Left renal cortex interstitium (tissue), 4 donors: ENCODE data around the gene HES4. TPM values are rescaled to one million over a fixed set of nuclear protein-coding genes. Genes with fewer than 3 reads are reported as not detected.
"Not testable (repeated sequence)": the region's sequence is repeated elsewhere in the genome, so short reads cannot be mapped to it uniquely, and the experiment has no call there.

Source experiments
- DNase-seq, 4 donors: peaks; one replicate each; pipeline ENCODE4 v3.0.0-alpha.2; 2013; ENCODE audit warnings: low read depth in 4 of 4, low spot score in 2 of 4, missing footprints in 1 of 4
- polyA plus RNA-seq, 4 donors: library from polyadenylated mRNA; unstranded; fragments of 120-200 nt; gene quantifications; one replicate each; pipeline ENCODE4 v1.2.1, GENCODE V29; 2013; ENCODE audit not compliant: insufficient read length in 4 of 4

The HES4 gene
- polyA plus RNA-seq, 4 donors, result 15.9 to 41.0 (median 35.2) TPM

DNA sequence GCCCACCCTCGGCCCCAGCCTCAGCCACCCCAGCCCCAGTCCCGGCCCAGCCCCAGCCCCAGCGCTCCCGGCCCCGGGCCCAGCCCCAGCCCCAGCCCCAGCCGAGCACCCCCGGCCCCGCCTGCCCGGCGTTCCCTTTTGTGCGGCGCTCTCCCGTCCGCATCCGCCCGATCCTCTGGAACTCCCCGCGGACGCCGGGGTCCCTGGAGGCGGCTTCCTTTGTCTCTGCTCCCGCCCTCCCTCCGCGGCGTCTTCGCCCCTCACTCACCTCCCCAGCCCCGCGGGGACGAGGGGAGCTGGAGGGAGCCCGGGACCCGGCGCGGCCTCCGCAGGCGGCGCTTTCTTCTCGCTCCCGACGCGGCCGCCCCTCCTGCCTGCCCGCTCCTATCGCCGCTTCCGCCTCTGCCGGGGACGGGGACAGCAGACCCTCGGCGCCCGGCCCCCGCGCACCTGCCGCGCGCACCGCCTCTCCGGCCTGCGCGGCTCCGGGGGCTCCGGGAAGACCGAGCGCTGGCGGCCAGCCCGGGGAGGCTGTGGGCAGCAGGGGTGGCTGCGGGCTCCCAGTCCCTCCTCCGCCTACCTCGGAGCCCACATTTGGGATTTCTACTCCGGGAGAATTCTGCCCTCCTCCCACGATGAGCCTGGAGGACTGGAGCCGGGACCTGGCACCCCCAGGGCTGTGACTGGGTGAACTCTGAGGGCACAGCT, 34.0 kb upstream of the HES4 start:
- DNase-seq, result no peak

DNA sequence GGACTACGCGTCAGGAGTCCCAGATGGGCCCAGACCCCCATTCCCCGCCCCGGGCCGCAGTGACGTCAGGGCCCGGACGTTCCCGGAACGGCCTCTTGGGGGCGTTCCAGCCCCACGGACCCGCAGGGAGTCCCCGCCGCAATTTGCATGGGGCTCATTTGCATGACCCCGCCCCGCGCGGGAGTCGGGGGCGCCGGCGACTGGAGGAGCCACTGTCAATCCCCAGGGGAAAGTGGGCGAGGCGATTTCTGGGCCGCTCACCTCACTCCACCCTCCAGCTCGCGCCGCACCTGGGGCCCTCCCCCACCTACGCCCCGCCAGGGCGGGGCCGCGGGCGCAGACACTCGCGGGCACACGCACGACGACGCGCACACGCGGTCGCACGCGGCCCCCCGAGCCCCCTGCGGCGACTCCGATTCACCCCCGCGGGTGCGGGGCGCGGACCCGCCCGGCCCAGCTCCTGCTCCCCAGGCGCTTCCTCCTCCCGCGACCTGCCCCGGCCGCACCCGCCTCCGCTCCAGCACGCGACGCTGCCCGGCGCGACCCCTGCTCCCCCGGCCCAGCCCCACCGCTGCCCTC, 33.2 kb upstream of the HES4 start:
- peak in 2 of 4 donors; percentile 72 to 73 for DNase-seq

DNA sequence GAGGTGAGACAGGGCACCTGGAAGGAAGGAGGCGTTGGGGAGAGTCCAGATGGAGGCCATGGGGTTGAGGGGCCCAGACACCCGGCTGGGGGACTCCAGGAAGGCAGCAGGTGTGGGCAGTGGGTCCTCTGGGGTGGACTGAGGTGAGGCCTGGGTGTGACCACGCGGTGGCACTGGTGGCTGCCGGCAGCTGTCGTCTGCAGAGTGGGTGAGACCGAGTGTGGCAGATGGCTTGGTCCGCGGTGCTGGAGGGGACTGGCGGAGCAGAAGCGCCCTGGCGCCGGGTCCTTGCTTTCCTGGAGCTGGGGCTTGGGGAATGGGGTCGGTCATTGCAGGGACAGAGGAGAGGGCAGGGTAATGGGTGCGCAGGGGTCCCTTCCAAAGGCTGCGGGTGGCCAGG, 32.5 kb upstream of the HES4 start:
- DNase-seq, result no peak

DNA sequence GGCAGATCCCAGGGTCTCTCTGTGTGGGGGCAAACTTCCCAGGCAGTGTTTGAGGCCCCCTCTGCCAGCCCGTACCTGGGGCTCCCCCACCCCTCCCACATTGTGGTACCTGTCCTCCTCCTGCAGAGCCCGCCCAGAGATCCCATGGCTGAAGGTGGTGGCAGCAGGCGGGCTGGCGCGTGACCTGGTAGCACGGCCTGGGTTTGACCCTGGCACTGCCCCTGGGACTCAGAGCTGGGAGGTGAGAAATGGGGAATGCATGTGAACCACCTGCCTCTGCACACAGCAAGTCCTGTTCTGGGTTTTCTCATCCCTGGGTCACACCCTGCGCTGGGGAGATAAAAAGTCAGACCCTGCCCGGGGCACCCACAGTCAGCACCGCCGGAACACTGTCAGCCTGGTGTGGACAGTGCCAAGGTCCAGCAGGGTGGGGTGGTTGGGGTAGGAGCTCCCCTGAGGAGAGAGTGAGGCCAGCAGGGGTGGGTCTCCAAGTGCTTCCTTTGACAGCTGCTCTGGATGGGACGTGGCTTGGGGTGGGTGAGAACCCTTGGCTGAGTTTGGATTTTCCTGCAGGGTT, 31.9 kb upstream of the HES4 start:
- no peak for DNase-seq

DNA sequence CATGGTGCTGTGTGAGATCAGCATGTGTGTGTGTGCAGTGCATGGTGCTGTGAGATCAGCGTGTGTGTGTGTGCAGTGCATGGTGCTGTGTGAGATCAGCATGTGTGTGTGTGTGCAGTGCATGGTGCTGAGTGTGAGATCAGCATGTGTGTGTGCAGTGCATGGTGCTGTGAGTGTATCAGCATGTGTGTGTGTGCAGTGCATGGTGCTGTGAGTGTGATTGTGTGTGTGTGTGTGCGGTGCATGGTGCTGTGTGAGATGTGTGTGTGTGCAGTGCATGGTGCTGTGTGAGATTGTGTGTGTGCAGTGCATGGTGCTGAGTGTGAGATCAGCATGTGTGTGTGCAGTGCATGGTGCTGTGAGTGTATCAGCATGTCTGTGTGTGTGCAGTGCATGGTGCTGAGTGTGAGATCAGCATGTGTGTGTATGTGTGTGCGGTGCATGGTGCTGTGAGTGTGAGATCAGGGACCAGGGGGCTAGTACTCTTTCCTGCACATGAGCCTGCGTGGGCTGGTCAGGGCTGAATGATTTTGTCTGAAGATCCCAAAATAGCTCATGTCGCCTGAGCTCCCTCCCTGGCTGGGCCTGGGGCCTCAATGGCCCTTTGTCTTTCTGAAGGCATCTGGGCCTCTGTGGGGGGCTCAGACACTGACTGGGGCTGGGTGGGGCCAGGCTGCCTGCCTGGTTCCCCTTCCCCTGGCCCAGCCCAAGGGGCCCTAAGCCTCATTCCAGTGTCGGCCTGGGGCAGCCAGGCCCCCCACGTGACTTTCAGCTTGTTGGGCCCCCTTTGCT, 31.2 kb upstream of the HES4 start:
- not testable (repeated sequence) for DNase-seq

DNA sequence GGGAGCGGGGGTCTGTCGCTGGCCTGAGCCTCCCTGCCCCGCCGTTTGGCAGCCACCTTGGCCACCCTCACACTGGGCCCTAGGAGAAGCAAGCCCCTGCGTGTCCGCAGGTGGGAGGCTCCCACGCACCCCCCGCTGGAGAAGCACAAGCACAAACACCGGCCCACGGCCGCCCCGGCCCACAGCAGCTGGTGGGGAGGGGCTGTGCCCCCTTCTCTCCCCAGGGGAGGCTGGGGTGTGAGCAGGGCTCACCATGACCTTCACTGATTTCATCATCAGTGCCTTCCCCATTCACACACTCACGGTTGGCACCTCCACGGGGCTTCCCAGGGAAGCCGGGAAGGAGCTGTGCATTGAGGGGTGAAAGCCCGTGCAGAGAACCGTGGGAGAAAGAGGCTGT, 27.9 kb upstream of the HES4 start:
- DNase-seq, result no peak

DNA sequence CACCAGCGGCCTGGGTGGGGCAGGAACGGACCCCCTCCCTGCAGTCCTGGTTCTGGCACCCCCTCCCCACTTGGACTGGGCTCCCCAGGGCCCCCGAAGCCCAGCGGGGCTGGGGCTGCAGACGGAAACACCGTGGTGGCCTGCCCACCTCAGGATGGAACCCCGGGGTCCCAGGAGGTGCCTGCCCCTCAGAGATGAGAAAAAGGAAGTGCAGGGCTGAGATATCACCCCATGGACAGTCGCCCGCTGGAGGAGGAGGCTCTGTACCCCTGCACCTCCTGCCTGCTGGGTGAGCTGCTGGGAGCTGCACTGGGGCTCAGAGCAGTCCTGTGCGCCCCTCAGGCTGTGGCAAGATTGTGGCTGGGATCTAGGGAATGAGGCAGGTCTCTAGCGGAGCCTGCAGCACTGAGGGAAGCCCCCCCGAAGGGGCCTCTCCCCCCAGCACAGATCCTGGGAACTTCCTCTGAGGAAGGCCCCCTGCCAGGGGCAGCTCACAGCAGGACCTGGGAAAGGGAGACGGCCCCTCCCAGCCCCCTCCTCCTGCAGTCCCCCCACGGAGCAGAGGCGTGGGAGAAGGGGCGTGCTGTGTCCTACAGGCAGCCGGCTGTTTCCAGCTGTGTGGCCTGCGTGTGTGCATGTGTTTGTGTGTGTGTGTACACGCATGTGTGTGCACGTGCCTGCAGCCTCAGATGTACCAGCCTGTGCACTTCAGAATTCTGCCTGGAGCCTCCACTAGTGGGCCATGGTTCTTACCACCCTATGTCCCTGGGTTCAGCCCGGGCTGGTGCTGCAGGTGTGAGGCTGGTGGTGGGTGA, 26.9 kb upstream of the HES4 start:
- no peak for DNase-seq

DNA sequence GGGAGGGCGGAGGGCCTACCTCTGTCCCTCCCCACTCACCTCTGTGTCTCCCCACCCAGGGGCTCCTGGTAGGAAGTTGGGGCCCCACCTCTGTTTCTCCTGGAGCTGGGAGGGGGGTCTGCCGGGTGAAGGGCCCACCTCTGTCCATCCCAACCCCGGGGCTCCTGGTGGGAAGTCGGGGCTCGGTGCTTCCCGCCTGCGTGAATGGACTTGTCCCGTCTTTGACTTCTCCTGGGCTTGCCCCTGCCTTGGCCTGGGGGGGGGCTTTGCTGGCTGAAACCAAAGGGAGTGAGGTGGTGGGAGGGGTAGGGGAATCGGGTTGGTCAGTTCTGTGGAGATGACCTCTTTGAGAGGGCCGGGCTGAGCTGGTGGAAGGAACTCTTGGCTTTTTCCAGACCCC, 25.8 kb upstream of the HES4 start:
- DNase-seq, result no peak

DNA sequence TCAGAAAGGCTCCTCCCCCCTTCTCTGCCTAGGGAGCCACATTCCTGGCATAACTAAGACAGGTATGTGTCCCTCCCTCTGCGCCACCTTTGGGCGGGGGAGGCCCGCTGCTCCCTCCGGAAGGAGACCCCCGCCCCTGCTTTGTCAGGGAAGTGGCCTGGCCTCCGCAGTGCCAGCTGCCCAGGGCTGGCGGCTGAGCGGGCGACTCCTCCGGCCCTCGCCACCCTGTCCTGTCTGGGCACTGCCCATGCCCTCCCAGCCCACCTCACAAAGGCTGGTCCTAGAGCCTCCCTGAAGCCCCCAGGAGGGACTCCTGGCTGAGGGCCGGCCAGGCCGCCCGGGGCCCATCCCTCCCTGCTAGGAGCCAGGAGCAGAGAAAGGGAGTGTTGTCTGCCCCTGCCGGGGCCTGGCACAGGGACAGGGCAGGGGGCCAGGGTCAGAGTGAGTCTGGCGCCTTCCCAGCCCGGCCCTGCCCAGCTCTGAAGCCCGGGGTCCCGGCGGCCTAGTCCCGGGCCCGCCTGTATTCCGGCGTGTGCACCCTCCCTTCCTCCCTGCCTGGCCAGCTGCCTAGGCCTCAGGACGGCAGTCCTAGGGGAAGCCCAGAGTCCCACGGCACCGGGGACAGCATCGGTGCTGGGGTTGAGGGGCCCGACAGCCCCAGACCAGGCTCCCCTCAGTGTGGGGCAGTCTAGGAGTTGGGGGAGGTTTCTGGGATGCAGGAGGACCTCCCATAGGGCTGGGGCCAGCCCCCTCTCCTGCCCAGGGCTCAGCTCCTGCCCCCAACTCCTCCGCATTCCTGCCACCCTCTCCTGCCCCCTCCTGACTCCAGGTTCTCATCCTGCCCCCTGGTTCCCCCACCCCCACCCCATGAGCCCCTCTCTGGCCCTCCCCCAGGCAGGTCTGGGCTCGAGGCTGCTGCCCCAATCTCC, 25.1 kb upstream of the HES4 start:
- no peak for DNase-seq

DNA sequence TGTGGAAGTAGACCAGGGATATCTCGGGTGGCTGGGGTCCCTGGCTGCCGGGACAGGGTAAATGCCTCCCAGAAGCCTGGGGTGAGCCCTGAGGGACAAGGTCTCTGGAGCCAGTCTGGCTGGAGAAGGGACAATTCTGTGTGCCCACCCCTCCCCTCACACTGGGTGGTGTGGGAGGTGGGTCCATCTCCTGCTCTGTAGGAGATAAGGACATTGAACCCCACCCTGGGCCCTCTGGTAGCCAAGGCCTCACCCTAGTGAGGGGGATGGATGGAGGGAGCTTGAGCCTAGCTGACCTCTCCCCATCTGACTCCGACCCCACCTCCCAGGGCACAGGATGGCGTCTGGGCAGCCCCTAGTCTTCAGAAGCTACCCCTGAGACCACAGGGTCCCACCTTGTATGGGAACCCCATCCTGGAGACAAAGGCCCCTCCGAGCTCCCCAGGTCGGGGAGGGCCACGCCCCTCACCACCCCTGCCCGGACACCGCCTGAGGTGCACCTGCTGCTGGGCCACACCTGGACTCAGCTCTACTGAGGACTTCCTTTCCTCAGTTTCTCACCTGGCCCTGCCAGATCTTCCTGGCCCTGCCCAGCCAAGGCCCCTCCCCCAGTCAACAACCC, 24.4 kb upstream of the HES4 start:
- no peak for DNase-seq

DNA sequence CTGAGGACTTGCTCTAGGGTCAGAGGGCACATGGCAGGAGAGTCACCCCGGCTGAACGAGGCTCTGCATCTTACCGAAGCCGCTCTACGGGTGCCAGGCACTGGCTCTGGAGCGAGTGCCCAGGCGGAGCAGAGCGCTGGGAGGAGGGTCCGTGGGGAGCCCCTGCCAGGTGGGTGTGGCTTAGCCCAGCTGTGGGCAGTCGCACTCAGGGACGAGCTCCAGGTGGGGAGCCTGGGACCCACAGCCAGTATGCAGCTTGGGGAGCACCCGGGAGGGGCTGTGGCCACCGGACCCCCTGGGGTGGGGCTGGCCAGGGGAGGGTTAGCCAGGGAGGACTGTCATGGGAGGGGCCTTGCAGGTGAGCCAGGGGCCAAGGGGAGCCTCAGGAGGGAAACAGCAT, 23.8 kb upstream of the HES4 start:
- DNase-seq, result no peak

DNA sequence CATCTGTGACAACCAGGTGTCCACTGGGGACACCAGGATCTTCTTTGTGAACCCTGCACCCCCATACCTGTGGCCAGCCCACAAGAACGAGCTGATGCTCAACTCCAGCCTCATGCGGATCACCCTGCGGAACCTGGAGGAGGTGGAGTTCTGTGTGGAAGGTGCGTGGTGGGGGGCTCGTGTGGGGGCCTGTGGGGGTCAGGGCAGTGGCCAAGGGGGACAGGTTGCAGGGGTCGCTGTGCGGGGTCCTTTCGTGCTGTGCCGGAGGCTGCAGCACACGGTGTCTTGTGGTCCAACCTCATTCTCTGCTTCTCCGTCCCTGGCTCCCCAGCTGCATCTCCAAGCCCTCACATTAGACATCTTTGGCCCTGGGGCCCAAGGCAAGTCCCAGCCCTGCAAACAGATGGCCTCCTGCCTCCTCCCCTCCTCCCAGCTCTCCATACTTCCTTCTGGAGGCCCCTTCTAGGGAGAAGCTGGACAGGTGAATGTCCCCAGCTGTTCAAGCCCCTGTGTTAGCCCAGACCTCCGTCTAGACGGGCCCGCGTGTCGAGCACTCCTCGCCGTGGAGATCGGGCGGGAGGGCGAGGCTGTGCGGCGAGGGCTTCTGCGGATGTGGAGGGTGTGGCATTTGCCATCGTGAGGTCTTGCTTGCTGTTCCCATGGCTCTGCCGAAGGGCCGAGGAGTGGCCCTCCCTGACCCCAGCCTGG, 22.6 kb upstream of the HES4 start:
- DNase-seq, result no peak

DNA sequence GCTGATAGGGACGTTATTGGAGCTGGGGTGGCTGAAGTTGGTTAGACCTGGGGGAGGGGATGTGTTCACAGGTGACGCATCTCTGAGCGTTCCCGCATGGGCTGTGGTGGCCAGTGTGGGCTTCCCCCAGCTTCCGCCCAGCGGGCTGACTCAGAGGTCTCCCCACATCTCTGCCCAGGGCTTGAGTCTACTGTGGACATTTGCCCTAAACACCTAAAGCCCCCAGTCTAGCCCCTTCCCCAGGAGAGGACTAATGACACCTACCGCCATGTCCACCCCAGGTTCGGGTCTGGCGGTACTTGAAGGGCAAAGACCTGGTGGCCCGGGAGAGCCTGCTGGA, 22.0 kb upstream of the HES4 start:
- DNase-seq, result no peak

DNA sequence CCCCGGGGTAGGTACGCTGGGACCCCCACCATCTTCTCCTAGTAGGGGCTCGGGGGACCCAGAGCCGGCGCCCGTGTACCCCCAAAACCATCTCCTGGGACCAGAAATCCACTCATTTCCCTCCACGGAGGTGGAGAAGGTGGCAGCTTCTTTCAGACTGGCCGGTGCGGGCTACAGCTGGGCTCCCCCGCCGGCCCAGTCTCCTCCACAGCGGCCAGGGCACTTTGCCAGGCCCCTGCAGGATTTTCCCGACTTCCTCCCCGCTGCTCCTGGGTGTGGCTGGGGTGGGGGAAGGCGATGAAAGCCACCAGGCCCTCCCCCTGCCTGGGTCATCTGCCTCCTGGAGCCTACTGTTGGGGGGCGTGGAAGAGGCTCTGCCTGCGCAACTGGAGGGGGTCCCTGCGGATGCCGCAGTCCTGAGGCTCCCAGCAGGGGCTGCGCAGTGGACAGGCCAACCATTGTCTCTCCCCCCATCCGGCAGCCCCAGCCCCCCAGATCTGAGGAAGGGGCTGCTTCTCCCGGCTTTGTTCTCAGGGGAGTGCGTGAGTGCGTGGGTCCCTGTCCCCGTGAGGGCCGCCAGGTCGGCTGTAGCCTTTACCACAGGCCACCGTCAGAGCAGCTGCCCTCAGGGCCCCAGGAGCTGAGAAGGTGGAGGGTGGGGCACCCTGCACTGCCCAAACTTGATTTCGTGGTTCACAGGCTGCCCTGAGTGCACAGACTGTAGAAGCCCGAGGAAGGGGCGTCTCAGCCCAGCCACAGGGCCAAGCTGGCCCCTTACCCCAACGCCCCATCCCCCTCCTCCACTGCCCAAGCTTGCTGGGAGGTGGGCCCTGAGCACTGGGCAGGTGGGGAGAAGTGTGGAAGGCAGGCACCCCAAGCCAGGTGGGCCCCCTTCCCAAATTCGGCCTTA, 21.4 kb upstream of the HES4 start:
- DNase-seq, result no peak

DNA sequence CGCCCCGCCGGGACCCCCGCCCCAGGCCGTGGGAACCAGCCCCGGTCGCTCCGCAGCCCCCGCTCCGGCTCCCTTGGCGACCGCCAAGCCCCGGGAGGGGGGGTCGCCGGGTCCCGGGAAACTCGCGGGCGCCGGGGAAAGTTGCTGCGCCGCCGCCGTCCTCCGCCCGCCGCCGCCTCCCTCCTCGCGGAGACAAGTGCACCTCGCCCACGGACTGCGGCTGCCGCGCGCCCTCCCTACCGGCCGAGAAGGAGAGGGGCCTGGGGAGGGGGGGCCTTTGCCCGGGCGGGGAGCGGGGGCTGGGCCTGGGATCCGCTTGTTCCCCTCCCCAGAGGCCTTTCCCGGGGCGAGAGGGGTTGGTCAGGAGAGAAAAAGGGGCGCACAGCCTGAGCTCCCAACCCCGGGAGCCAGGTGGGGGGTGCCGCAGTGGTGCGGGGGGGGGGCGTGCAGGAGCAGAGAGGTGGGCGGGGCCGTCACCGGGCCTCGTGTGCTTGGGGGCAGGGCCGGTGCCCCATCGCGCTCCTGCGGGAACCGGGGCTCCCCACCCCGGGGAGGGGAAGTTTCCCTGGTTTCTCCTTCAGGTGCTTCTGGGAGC, 20.6 kb upstream of the HES4 start:
- DNase-seq, result no peak

DNA sequence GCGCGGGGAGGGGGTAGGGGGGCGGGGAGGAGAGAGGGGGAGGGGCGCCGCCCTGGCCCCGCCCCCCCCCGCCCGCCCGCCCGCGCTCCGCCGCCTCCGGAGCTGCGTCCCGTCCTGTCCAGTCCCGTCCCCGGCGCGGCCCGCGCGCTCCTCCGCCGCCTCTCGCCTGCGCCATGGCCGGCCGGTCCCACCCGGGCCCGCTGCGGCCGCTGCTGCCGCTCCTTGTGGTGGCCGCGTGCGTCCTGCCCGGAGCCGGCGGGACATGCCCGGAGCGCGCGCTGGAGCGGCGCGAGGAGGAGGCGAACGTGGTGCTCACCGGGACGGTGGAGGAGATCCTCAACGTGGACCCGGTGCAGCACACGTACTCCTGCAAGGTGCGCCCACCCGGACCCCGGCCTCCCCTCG, 20.1 kb upstream of the HES4 start, which contains the start of gene AGRN:
TSS of gene AGRN (plus strand) at position 121 of the 405 bp plus-strand sequence. CDS start at position 174, 53 bp downstream.
- no peak for DNase-seq
